ENCODE measurements around the gene PKN2.

PKN2 gene

GRCh38 chr1:88753506-88753905, 69.4 kb downstream of the PKN2 start:
- no peak for TF ChIP-seq CTCF (IDR thresholded peaks at IDR 0.05; ENCODE audit: low read depth, low read length, missing control alignments)
- no peak overlapping the region for H3K4me3 ChIP-seq (replicated peaks; ENCODE audit: low read depth, low read length)
- no peak for DNase-seq (ENCODE audit: extremely low read depth, low read depth)

GRCh38 chr1:88763649-88764406, 79.8 kb downstream of the PKN2 start:
- no peak for DNase-seq (ENCODE audit: extremely low read depth, low read depth)
- no peak for TF ChIP-seq CTCF (IDR thresholded peaks at IDR 0.05; ENCODE audit: low read depth, low read length, missing control alignments)
- no peak overlapping the region for H3K4me3 ChIP-seq (replicated peaks; ENCODE audit: low read depth, low read length)

- no peak overlapping the region for H3K4me3 ChIP-seq (replicated peaks; ENCODE audit: low read depth, low read length)
- no peak for TF ChIP-seq CTCF (IDR thresholded peaks at IDR 0.05; ENCODE audit: low read depth, low read length, missing control alignments)
- DNase-seq (ENCODE audit: extremely low read depth, low read depth) = no peak
Measured at GRCh38 chr1:88768187-88768586, 84.1 kb downstream of the PKN2 start.

GRCh38 chr1:88768816-88769215, 84.7 kb downstream of the PKN2 start:
- DNase-seq (ENCODE audit: extremely low read depth, low read depth) = no peak
- no peak for TF ChIP-seq CTCF (IDR thresholded peaks at IDR 0.05; ENCODE audit: low read depth, low read length, missing control alignments)
- no peak overlapping the region for H3K4me3 ChIP-seq (replicated peaks; ENCODE audit: low read depth, low read length)

GRCh38 chr1:88773540-88774150, 89.6 kb downstream of the PKN2 start:
- H3K4me3 ChIP-seq (replicated peaks; ENCODE audit: low read depth, low read length) = no peak overlapping the region
- peak; percentile 25 for DNase-seq (ENCODE audit: extremely low read depth, low read depth)
- no peak for TF ChIP-seq CTCF (IDR thresholded peaks at IDR 0.05; ENCODE audit: low read depth, low read length, missing control alignments)

GRCh38 chr1:88774151-88774556, 90.1 kb downstream of the PKN2 start:
- DNase-seq (ENCODE audit: extremely low read depth, low read depth) = no peak
- TF ChIP-seq CTCF (IDR thresholded peaks at IDR 0.05; ENCODE audit: low read depth, low read length, missing control alignments) = no peak
- H3K4me3 ChIP-seq (replicated peaks; ENCODE audit: low read depth, low read length) = no peak overlapping the region
